GF-D8 (cell line): ENCODE data around the gene FAM170A.

ENCODE experiments used
- DNase-seq: peaks from one replicate; lab custom pipeline; 2025; lab: John Stamatoyannopoulos, UW

Gene FAM170A

GRCh38 chr5:119629339-119629738 lies at the start of gene FAM170A:
FAM170A (plus strand) TSS chr5:119629558; CDS start chr5:119629769, 211 bp downstream.
- DNase-seq, result no peak

- no peak for DNase-seq
Measured at GRCh38 chr5:119582987-119583386, 46.4 kb upstream of the FAM170A start.

GRCh38 chr5:119583684-119584083 lies 45.7 kb upstream of the FAM170A start:
- DNase-seq, result no peak

- no peak for DNase-seq
Measured at GRCh38 chr5:119596046-119596445, 33.3 kb upstream of the FAM170A start.

- DNase-seq, result no peak
Measured at GRCh38 chr5:119597728-119598298, 31.5 kb upstream of the FAM170A start.

- DNase-seq, result no peak
Measured at GRCh38 chr5:119613937-119614336, 15.4 kb upstream of the FAM170A start.

- no peak for DNase-seq
Measured at GRCh38 chr5:119614838-119615237, 14.5 kb upstream of the FAM170A start.

- DNase-seq, result no peak
Measured at GRCh38 chr5:119626086-119626485, 3.3 kb upstream of the FAM170A start.

- DNase-seq, result no peak
Measured at GRCh38 chr5:119630752-119631440, 1.5 kb downstream of the FAM170A start.

GRCh38 chr5:119631660-119632059 lies 2.3 kb downstream of the FAM170A start:
- DNase-seq, result no peak

- peak; percentile 26 for DNase-seq
Measured at GRCh38 chr5:119651486-119651885, 22.1 kb downstream of the FAM170A start.

GRCh38 chr5:119655061-119655460 lies 25.7 kb downstream of the FAM170A start:
- peak; percentile 14 for DNase-seq

- no peak for DNase-seq
Measured at GRCh38 chr5:119656023-119656422, 26.7 kb downstream of the FAM170A start.

GRCh38 chr5:119666542-119666941 lies 37.2 kb downstream of the FAM170A start:
- no peak for DNase-seq

GRCh38 chr5:119678351-119679028 lies 49.1 kb downstream of the FAM170A start:
- DNase-seq, result no peak

GRCh38 chr5:119680080-119680479 lies 50.7 kb downstream of the FAM170A start:
- DNase-seq, result no peak

GRCh38 chr5:119681734-119682133 lies 52.4 kb downstream of the FAM170A start:
- DNase-seq, result peak; percentile 0

GRCh38 chr5:119682372-119682771 lies 53.0 kb downstream of the FAM170A start:
- no peak for DNase-seq
